K562 (cell line): ENCODE measurements around the gene SMG9. TPM values are rescaled to one million over a fixed set of nuclear protein-coding genes. Genes with fewer than 3 reads are reported as not detected.

Source experiments
- ATAC-seq: fragments of 200-7000 bp; cut with Tn5 transposase; 3 replicates; pipeline ENCODE4 v1.9.1; 2020; ENCODE audit warnings: moderate library complexity
- BruUV-seq: library from RNA; stranded (reverse); fragments of 400-500 nt; replicated peaks from 2 replicates; lab custom pipeline; 2021; lab: Mats Ljungman, UMichigan
- CTCF ChIA-PET: fragments of 300-600 bp; formaldehyde crosslinking; extraction: SDS; loops from one replicate; lab custom pipeline; 2021; ENCODE audit warnings: low intra/inter-chr PET ratio; lab: Yijun Ruan, JAX
- POLR2A ChIA-PET: fragments of 300-600, 350-650 bp; sonication (Branson Sonifier 250); formaldehyde crosslinking; extraction: SDS; loops from one replicate; lab custom pipeline; 2021; ENCODE audit warnings: antibody characterized with exemption, inconsistent platforms; lab: Yijun Ruan, JAX
- DNase-seq, 4 experiments: peaks; one replicate each; pipeline versions ENCODE4 v3.0.0 to v3.0.0-alpha.2; 2011 to 2018; ENCODE audit warnings: low spot score in 3 of 4, mixed read lengths in 3 of 4; ENCODE audit errors: extremely low read depth in 1 of 4
- FAIRE-seq: peaks from 2 replicates; lab custom pipeline; 2011; peaks lifted over from hg19 to GRCh38; lab: Jason Lieb, UNC
- H2AFZ ChIP-seq: 2 replicates; pipeline ENCODE4 v1.6.0; 2011; ENCODE audit warnings: low read depth, low read length, control low read depth, inconsistent platforms
- H3K27ac ChIP-seq: fragments of 200-600 bp; 3 replicates; pipeline ENCODE4 v1.8.0; 2011; ENCODE audit warnings: low read depth, mild to moderate bottlenecking, control low read depth, inconsistent platforms, low read length, moderate library complexity, mixed read lengths; ENCODE audit errors: extremely low read depth
- H3K27me3 ChIP-seq, 2 experiments: fragments of 300-600 bp in 1 of 2; 2 replicates in 1 of 2; 3 replicates in 1 of 2; pipeline versions ENCODE4 v1.6.0 to v1.8.0; 2011; ENCODE audit warnings: inconsistent platforms in 2 of 2, low read length in 2 of 2, mild to moderate bottlenecking in 1 of 2, mixed read lengths in 1 of 2, moderate library complexity in 1 of 2; ENCODE audit not compliant: control insufficient read depth in 2 of 2, insufficient read depth in 2 of 2
- H3K36me3 ChIP-seq: fragments of 300-600 bp; 3 replicates; pipeline ENCODE4 v1.8.0; 2011; ENCODE audit warnings: mild to moderate bottlenecking, low read length, inconsistent platforms; ENCODE audit not compliant: control insufficient read depth, insufficient read depth
- H3K4me1 ChIP-seq, 2 experiments: fragments of 200-600 bp in 1 of 2; replicated peaks in 1 of 2; 2 replicates in 1 of 2; 3 replicates in 1 of 2; pipeline versions ENCODE4 v1.5.1 to v1.8.0; 2011; ENCODE audit warnings: inconsistent platforms in 2 of 2, low read length in 2 of 2, mild to moderate bottlenecking in 1 of 2, mixed read lengths in 1 of 2, moderate library complexity in 1 of 2; ENCODE audit not compliant: control insufficient read depth in 2 of 2, insufficient read depth in 2 of 2
- H3K4me2 ChIP-seq: 2 replicates; pipeline ENCODE4 v1.6.1; 2011; ENCODE audit warnings: low read length, control low read depth, inconsistent platforms, mixed read lengths; ENCODE audit not compliant: insufficient read depth
- H3K4me3 ChIP-seq: fragments of 200-600 bp; sonication (generic), shearing (Covaris generic); 2 replicates; pipeline ENCODE4 v1.5.1; 2016; ENCODE audit warnings: control low read depth, inconsistent platforms
- H3K79me2 ChIP-seq: fragments of 200-600 bp; 3 replicates; pipeline ENCODE4 v1.8.0; 2011; ENCODE audit warnings: low read length, inconsistent platforms; ENCODE audit not compliant: control insufficient read depth, insufficient read depth
- H3K9ac ChIP-seq, 2 experiments: 2 replicates each; pipeline versions ENCODE4 v1.6.0 to v1.6.1; 2011; ENCODE audit warnings: low read depth in 2 of 2, low read length in 2 of 2, control low read depth in 1 of 2, inconsistent platforms in 1 of 2, mild to moderate bottlenecking in 1 of 2, mixed read lengths in 1 of 2; ENCODE audit not compliant: insufficient read depth in 1 of 2
- H3K9me1 ChIP-seq: one replicate; pipeline ENCODE4 v1.6.0; 2011; ENCODE audit warnings: inconsistent platforms, mild to moderate bottlenecking, low read length, moderate library complexity; ENCODE audit not compliant: control insufficient read depth, insufficient read depth
- H3K9me3 ChIP-seq: replicated peaks from 2 replicates; pipeline ENCODE4 v1.5.1; 2011; ENCODE audit warnings: low read depth, low read length, inconsistent platforms; ENCODE audit not compliant: control insufficient read depth, insufficient read depth
- H4K20me1 ChIP-seq: replicated peaks from 2 replicates; pipeline ENCODE4 v1.6.1; 2011; ENCODE audit warnings: low read length, inconsistent platforms, mixed read lengths; ENCODE audit not compliant: control insufficient read depth, insufficient read depth
- ARID2 ChIP-seq: fragments of 450-650 bp; IDR thresholded peaks from 2 replicates; pipeline ENCODE4 v1.6.1; 2017; ENCODE audit warnings: antibody characterized with exemption, mild to moderate bottlenecking
- BCOR ChIP-seq: fragments of 450-650 bp; IDR thresholded peaks from 2 replicates; pipeline ENCODE4 v1.6.1; 2016
- ELK1 ChIP-seq: sonication (generic); formaldehyde crosslinking; IDR thresholded peaks from 2 replicates; pipeline ENCODE4 v1.8.1; 2022; ENCODE audit warnings: missing genetic modification reagents
- ESRRA ChIP-seq: fragments of 450-650 bp; IDR thresholded peaks from 2 replicates; pipeline ENCODE4 v1.6.1; 2014; ENCODE audit warnings: low read depth, mild to moderate bottlenecking, moderate library complexity, borderline replicate concordance
- HDGF ChIP-seq: fragments of 450-650 bp; IDR thresholded peaks from 2 replicates; pipeline ENCODE4 v1.6.1; 2016
- KDM1A ChIP-seq, 2 experiments: fragments of 450-650 bp; IDR thresholded peaks; 2 replicates each; pipeline ENCODE4 v1.6.1; 2016; ENCODE audit warnings: mild to moderate bottlenecking in 2 of 2
- NR4A1 ChIP-seq, 2 experiments: fragments of 250-450 bp in 1 of 2; fragments of 450-650 bp in 1 of 2; sonication (Bioruptor Pico) in 1 of 2; IDR thresholded peaks; 2 replicates each; pipeline versions ENCODE4 v1.4.0 to v1.6.1; 2016 to 2020; ENCODE audit warnings: mild to moderate bottlenecking in 2 of 2, missing compliant biosample characterization in 1 of 2, missing genetic modification characterization in 1 of 2, moderate library complexity in 1 of 2
- PHF20 ChIP-seq: fragments of 450-650 bp; IDR thresholded peaks from 2 replicates; pipeline ENCODE4 v1.6.1; 2018; ENCODE audit not compliant: partially characterized antibody
- PHF8 ChIP-seq: fragments of 200-600 bp; sonication (generic); IDR thresholded peaks from 2 replicates; pipeline ENCODE4 v1.6.1; 2012; ENCODE audit warnings: mixed run types, mild to moderate bottlenecking, inconsistent platforms, low read length, moderate library complexity, borderline replicate concordance
- PTBP1 ChIP-seq: fragments of 200-400 bp; formaldehyde crosslinking; IDR thresholded peaks from 2 replicates; pipeline ENCODE4 v1.6.1; 2017; ENCODE audit warnings: low read depth, low read length
- RBM25 ChIP-seq: fragments of 200-400 bp; formaldehyde crosslinking; IDR thresholded peaks from 2 replicates; pipeline ENCODE4 v1.6.1; 2018; ENCODE audit warnings: low read length, low read depth, moderate library complexity; ENCODE audit not compliant: severe bottlenecking
- RCOR1 ChIP-seq, 2 experiments: IDR thresholded peaks; 2 replicates each; pipeline ENCODE4 v1.6.1; 2012; ENCODE audit warnings: low read depth in 2 of 2, low read length in 2 of 2, borderline replicate concordance in 1 of 2, improper control_type of control experiment in 1 of 2
- SMARCA5 ChIP-seq: fragments of 450-650 bp; IDR thresholded peaks from 2 replicates; pipeline ENCODE4 v1.6.1; 2016
- TCF7L2 ChIP-seq: fragments of 150-350 bp; IDR thresholded peaks from 2 replicates; pipeline ENCODE4 v1.6.1; 2016; ENCODE audit warnings: low read depth, mild to moderate bottlenecking, low read length, moderate library complexity
- ZBTB17 ChIP-seq: fragments of 450-650 bp; formaldehyde crosslinking; IDR thresholded peaks from 2 replicates; pipeline ENCODE4 v1.4.0; 2020; ENCODE audit warnings: mild to moderate bottlenecking
- ZBTB7A ChIP-seq: IDR thresholded peaks from 2 replicates; pipeline ENCODE4 v1.6.1; 2011; ENCODE audit warnings: low read depth, mild to moderate bottlenecking, low read length, moderate library complexity, borderline replicate concordance; ENCODE audit not compliant: control insufficient read depth
- ZNF121 ChIP-seq: sonication (generic); formaldehyde crosslinking; conservative IDR thresholded peaks from 2 replicates; pipeline ENCODE4 v1.8.0; 2022; ENCODE audit warnings: missing genetic modification reagents
- ZSCAN32 ChIP-seq: fragments of 450-650 bp; formaldehyde crosslinking; IDR thresholded peaks from 2 replicates; pipeline ENCODE4 v1.4.0; 2020; ENCODE audit warnings: mild to moderate bottlenecking, moderate library complexity
- WGBS: fragments of 100-300 bp; shearing (Covaris generic); methylation state at CpG from one replicate; pipeline ENCODE4 v1.1.6; 2016; ENCODE audit warnings: low coverage, mixed read lengths; ENCODE audit not compliant: insufficient coverage; ENCODE audit errors: missing lambda C conversion rate; 5-methylcytosine and 5-hydroxymethylcytosine counted together
- in situ Hi-C: fragments of 300-500 bp; cut with MboI; formaldehyde crosslinking; loops from 4 replicates; pipeline ENCODE4 v1.15.0; 2018; ENCODE audit warnings: inconsistent platforms, mixed read lengths
- intact Hi-C: fragments of 100-400 bp; cut with micrococcal nuclease; formaldehyde crosslinking; loops from 2 replicates; pipeline ENCODE4 v1.14.2; 2022
- polyA plus RNA-seq, 8 experiments: library from polyadenylated mRNA; depleted of rRNA in 4 of 8; stranded (reverse) in 5 of 8; unstranded in 3 of 8; fragments of >200 nt; fragmentation: Nextera tagmentation in 2 of 8; fragmentation: Illumina TruSeq in 1 of 8; extraction: Ambion mirVana in 2 of 8; extraction: Trizol in 1 of 8; gene quantifications; 2 replicates each; pipeline versions ENCODE4 v1.2.1 to v1.2.3, GENCODE V29; 2011 to 2014; ENCODE audit warnings: inconsistent platforms in 1 of 8, missing spikeins in 1 of 8
- total RNA-seq, 7 experiments: library from RNA; depleted of rRNA in 6 of 7; stranded (reverse); fragments of >200 nt in 6 of 7; fragmentation: Illumina TruSeq in 2 of 7; extraction: Trizol in 2 of 7; gene quantifications; 2 replicates each; pipeline versions ENCODE4 v1.2.1 to v1.2.3, GENCODE V29; 2011 to 2021; ENCODE audit warnings: low replicate concordance in 1 of 7
- TF ChIP-seq, protein P1 (sequence below): fragments of 450-650 bp; conservative IDR thresholded peaks from 2 replicates; pipeline ENCODE4 v1.6.1; 2016; ENCODE audit warnings: missing genetic modification characterization, low read depth, mild to moderate bottlenecking, missing compliant biosample characterization, moderate library complexity
- TF ChIP-seq, protein P2 (sequence below): fragments of 250-450 bp; sonication (Bioruptor Pico); IDR thresholded peaks from 2 replicates; pipeline ENCODE4 v1.8.0; 2022; ENCODE audit warnings: inconsistent platforms, mild to moderate bottlenecking, moderate library complexity, borderline replicate concordance

The SMG9 gene
- total and polyA plus RNA-seq, 9 of the 15 experiments (the other 6 are each of a cell fraction or from before 2014, with no cell fraction given) = 1.7 to 79.7 (median 40.2) TPM

- intact Hi-C loops = no loop called here
- no peak for TF ChIP-seq NR4A1 (CRISPR knock-in tag; IDR thresholded peaks at IDR 0.05)
- TF ChIP-seq NR4A1 (tag; IDR thresholded peaks at IDR 0.05) = peak; percentile 3; the same call in 1 of the 2 replicates
- TF ChIP-seq HDGF = peak; percentile 58; the same call in 1 of the 2 replicates
- TF ChIP-seq RCOR1 (IDR thresholded peaks at IDR 0.05; ENCODE audit: borderline replicate concordance in 1 of 2, low read depth in 2 of 2, low read length in 2 of 2) = peak; percentile 27 to 80; a peak in 2 of 4 replicates
- 0 out of 2 replicates have a peak, but pooled peaks have one; percentile 86 for TF ChIP-seq PTBP1
- TF ChIP-seq ESRRA = 0 out of 2 replicates have a peak, but pooled peaks have one; percentile 19
- TF ChIP-seq PHF8 = no peak
- peak; percentile 99 for TF ChIP-seq RBM25
- TF ChIP-seq, protein P1, sequence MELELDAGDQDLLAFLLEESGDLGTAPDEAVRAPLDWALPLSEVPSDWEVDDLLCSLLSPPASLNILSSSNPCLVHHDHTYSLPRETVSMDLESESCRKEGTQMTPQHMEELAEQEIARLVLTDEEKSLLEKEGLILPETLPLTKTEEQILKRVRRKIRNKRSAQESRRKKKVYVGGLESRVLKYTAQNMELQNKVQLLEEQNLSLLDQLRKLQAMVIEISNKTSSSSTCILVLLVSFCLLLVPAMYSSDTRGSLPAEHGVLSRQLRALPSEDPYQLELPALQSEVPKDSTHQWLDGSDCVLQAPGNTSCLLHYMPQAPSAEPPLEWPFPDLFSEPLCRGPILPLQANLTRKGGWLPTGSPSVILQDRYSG = 0 out of 2 replicates have a peak, but pooled peaks have one; percentile 9
- TF ChIP-seq ZNF121 (CRISPR knock-in tag) = 0 out of 2 replicates have a peak, but pooled peaks have one; percentile 4
- no peak for TF ChIP-seq TCF7L2
- TF ChIP-seq SMARCA5 = peak; percentile 96
- TF ChIP-seq ZBTB17 (CRISPR knock-in tag) = no peak
- TF ChIP-seq KDM1A (IDR thresholded peaks at IDR 0.05) = peak; percentile 84 to 89
- TF ChIP-seq ELK1 (CRISPR knock-in tag) = no peak
- peak; percentile 51 for TF ChIP-seq PHF20
- TF ChIP-seq ARID2 = 0 out of 2 replicates have a peak, but pooled peaks have one; percentile 4
- peak; percentile 98 for TF ChIP-seq BCOR
- TF ChIP-seq ZSCAN32 (CRISPR knock-in tag) = no peak
- TF ChIP-seq, protein P2, sequence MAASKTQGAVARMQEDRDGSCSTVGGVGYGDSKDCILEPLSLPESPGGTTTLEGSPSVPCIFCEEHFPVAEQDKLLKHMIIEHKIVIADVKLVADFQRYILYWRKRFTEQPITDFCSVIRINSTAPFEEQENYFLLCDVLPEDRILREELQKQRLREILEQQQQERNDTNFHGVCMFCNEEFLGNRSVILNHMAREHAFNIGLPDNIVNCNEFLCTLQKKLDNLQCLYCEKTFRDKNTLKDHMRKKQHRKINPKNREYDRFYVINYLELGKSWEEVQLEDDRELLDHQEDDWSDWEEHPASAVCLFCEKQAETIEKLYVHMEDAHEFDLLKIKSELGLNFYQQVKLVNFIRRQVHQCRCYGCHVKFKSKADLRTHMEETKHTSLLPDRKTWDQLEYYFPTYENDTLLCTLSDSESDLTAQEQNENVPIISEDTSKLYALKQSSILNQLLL = no peak
- no peak for TF ChIP-seq ZBTB7A
Observed at GRCh38 chr19:43775299-43775890, 20.6 kb upstream of the SMG9 start.

More at GRCh38 chr19:43775299-43775890, 20.6 kb upstream of the SMG9 start:
- no peak for ATAC-seq
- CTCF ChIA-PET = interaction anchor here (0.8 to 2.0 kb wide), 3 partner anchors 9 to 30 kb away, joined by 3 to 14 read pairs (median 4); no protein-coding TSS in a partner anchor
- Histone ChIP-seq H2AFZ (no peak overlapping the region), H3K9ac (peak overlapping the region; percentile 75 to 76; a peak in 3 of 4 replicates), H3K4me3 (peak overlapping the region; percentile 51; the same call in 1 of the 2 replicates), H3K79me2 (peaks cover 79% of the 10 kb centered on the region), H3K9me3 (no peaks in the 10 kb centered on the region), H3K4me2 (peak overlapping the region; percentile 90), H4K20me1 (no peaks in the 10 kb centered on the region), H3K27me3 (no peaks in the 10 kb centered on the region), H3K27ac (peak overlapping the region; percentile 95), H3K4me1 (peaks cover 65 to 74% of the 10 kb centered on the region in 2 experiments), H3K9me1 (no peaks in the 10 kb centered on the region), H3K36me3 (peaks cover 28% of the 10 kb centered on the region)
- in situ Hi-C loops = no loop called here
- POLR2A ChIA-PET = interaction anchor here (1.0 to 9.9 kb wide), 3 partner anchors 9 to 21 kb away, joined by 5 to 71 read pairs (median 31); partner anchors contain the start of gene SMG9
- no peak for DNase-seq
- BruUV-seq = no TSS peak
- FAIRE-seq = no peak
- WGBS = 66% methylated on average over 7 of the region's 7 CpGs
